Measurements from ENCODE around the gene TMEM69. TPM values are rescaled to one million over a fixed set of nuclear protein-coding genes. Genes with fewer than 3 reads are reported as not detected.
A peak's percentile ranks its signal among the peaks of the same experiment; 100 is the strongest.
"Not testable (repeated sequence)": the region's sequence is repeated elsewhere in the genome, so short reads cannot be mapped to it uniquely, and the experiment has no call there.

The TMEM69 gene
- polyA plus RNA-seq (ENCODE audit: insufficient read length in 3 of 3): 10 to 100 TPM; 57.7 to 63.2 (median 63.2) TPM

- peak; percentile 87 to 90 (median 88) for DNase-seq (ENCODE audit: low read depth in 3 of 3, low spot score in 2 of 3)
Measured at GRCh38 chr1:45687754-45688740, at the start of gene TMEM69. TSS of gene TMEM69 (plus strand) at chr1:45688181. CDS start at chr1:45691069, 2,888 bp downstream.

GRCh38 chr1:45640293-45640692 lies 47.7 kb upstream of the TMEM69 start:
- DNase-seq (ENCODE audit: low read depth in 3 of 3, low spot score in 2 of 3): no peak

GRCh38 chr1:45643321-45643720 lies 44.7 kb upstream of the TMEM69 start:
- no peak for DNase-seq (ENCODE audit: low read depth in 3 of 3, low spot score in 2 of 3)

GRCh38 chr1:45643978-45644377 lies 44.0 kb upstream of the TMEM69 start:
- peak in 1 of 3 donors; percentile 4 for DNase-seq (ENCODE audit: low read depth in 3 of 3, low spot score in 2 of 3)

GRCh38 chr1:45644661-45645060 lies 43.3 kb upstream of the TMEM69 start:
- no peak for DNase-seq (ENCODE audit: low read depth in 3 of 3, low spot score in 2 of 3)

- no peak for DNase-seq (ENCODE audit: low read depth in 3 of 3, low spot score in 2 of 3)
Measured at GRCh38 chr1:45647248-45648021, 40.5 kb upstream of the TMEM69 start.

- DNase-seq (ENCODE audit: low read depth in 3 of 3, low spot score in 2 of 3): no peak
Measured at GRCh38 chr1:45654540-45655280, 33.3 kb upstream of the TMEM69 start.

- no peak for DNase-seq (ENCODE audit: low read depth in 3 of 3, low spot score in 2 of 3)
Measured at GRCh38 chr1:45656573-45657226, 31.3 kb upstream of the TMEM69 start.

- no peak for DNase-seq (ENCODE audit: low read depth in 3 of 3, low spot score in 2 of 3)
Measured at GRCh38 chr1:45658171-45658570, 29.8 kb upstream of the TMEM69 start.

- no peak for DNase-seq (ENCODE audit: low read depth in 3 of 3, low spot score in 2 of 3)
Measured at GRCh38 chr1:45659222-45659621, 28.8 kb upstream of the TMEM69 start.

- no peak for DNase-seq (ENCODE audit: low read depth in 3 of 3, low spot score in 2 of 3)
Measured at GRCh38 chr1:45660336-45660735, 27.6 kb upstream of the TMEM69 start.

- DNase-seq (ENCODE audit: low read depth in 3 of 3, low spot score in 2 of 3): no peak
Measured at GRCh38 chr1:45666836-45667235, 21.1 kb upstream of the TMEM69 start.

GRCh38 chr1:45667321-45668111 lies 20.5 kb upstream of the TMEM69 start:
- DNase-seq (ENCODE audit: low read depth in 3 of 3, low spot score in 2 of 3): no peak

- DNase-seq (ENCODE audit: low read depth in 3 of 3, low spot score in 2 of 3): no peak
Measured at GRCh38 chr1:45668526-45668925, 19.5 kb upstream of the TMEM69 start.

GRCh38 chr1:45669379-45669778 lies 18.6 kb upstream of the TMEM69 start:
- no peak for DNase-seq (ENCODE audit: low read depth in 3 of 3, low spot score in 2 of 3)

- no peak for DNase-seq (ENCODE audit: low read depth in 3 of 3, low spot score in 2 of 3)
Measured at GRCh38 chr1:45669859-45670655, 17.9 kb upstream of the TMEM69 start.

- no peak for DNase-seq (ENCODE audit: low read depth in 3 of 3, low spot score in 2 of 3)
Measured at GRCh38 chr1:45673956-45674355, 14.0 kb upstream of the TMEM69 start.

- DNase-seq (ENCODE audit: low read depth in 3 of 3, low spot score in 2 of 3): no peak
Measured at GRCh38 chr1:45674478-45674877, 13.5 kb upstream of the TMEM69 start.

GRCh38 chr1:45676553-45676952 lies 11.4 kb upstream of the TMEM69 start:
- not testable (repeated sequence) for DNase-seq (ENCODE audit: low read depth in 3 of 3, low spot score in 2 of 3)

Data from right renal cortex interstitium (tissue), 3 donors.